Activated naive CD8-positive, alpha-beta T cell (primary cell): ENCODE measurements around the gene ARHGEF10L.

Experiments
- H3K27ac Mint-ChIP-seq: one replicate; pipeline ENCODE4 v1.8.0; 2021; ENCODE audit warnings: mixed read lengths
- H3K27me3 Mint-ChIP-seq: one replicate; pipeline ENCODE4 v1.8.0; 2021; ENCODE audit warnings: mixed read lengths
- H3K36me3 Mint-ChIP-seq: one replicate; pipeline ENCODE4 v1.8.0; 2021; ENCODE audit warnings: mixed read lengths
- H3K4me1 Mint-ChIP-seq: one replicate; pipeline ENCODE4 v1.8.0; 2021; ENCODE audit warnings: low read depth, mixed read lengths
- H3K4me3 Mint-ChIP-seq: one replicate; pipeline ENCODE4 v1.8.0; 2021; ENCODE audit warnings: mild to moderate bottlenecking, mixed read lengths
- H3K9me3 Mint-ChIP-seq: one replicate; pipeline ENCODE4 v1.8.0; 2021; ENCODE audit warnings: low read depth, mixed read lengths

The ARHGEF10L gene

DNA sequence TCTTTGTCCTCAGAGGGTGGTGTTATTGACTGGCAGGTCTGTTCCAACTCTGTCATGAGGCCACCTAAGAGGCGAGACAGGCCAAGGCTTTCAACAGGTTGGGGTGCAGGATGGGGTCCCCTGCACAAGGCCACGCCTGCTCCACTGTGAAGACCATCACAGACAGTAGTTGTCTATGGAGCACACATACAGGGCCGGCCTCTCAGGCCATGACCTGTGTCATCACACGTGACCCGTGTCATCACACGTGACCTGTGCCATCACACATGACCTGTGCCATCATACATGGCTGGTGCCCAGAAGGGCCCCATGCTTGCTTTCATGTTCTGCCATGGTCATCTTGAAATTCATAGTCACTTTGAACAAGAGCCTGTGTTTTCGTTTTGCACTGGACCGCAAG lies 91.9 kb downstream of the ARHGEF10L start:
- H3K9me3 Mint-ChIP-seq = no peaks in the 10 kb centered on the region
- no peak overlapping the region for H3K27ac Mint-ChIP-seq
- no peak overlapping the region for H3K4me3 Mint-ChIP-seq
- no peaks in the 10 kb centered on the region for H3K36me3 Mint-ChIP-seq
- no peaks in the 10 kb centered on the region for H3K4me1 Mint-ChIP-seq
- H3K27me3 Mint-ChIP-seq = no peaks in the 10 kb centered on the region

DNA sequence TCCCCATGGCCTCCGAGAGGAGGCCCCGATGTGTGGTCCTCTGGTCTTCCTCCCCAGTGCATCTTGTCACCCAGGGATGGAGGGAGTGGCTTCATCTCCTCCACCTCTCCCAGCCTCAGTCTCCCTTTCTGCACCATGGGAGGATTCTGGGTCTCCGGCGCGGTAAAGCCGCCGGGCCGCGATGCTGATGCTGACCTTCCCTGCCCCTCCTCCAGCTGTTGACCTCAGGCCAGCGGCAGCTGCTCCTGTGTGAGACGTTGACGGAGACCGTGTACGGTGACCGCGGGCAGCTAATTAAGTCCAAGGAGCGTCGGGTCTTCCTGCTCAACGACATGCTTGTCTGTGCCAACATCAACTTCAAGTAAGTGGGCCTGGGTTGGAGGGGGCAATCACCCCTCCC lies 92.6 kb downstream of the ARHGEF10L start:
- Mint-ChIP-seq H3K4me1 (no peaks in the 10 kb centered on the region), H3K27ac (no peak overlapping the region), H3K4me3 (no peak overlapping the region)

DNA sequence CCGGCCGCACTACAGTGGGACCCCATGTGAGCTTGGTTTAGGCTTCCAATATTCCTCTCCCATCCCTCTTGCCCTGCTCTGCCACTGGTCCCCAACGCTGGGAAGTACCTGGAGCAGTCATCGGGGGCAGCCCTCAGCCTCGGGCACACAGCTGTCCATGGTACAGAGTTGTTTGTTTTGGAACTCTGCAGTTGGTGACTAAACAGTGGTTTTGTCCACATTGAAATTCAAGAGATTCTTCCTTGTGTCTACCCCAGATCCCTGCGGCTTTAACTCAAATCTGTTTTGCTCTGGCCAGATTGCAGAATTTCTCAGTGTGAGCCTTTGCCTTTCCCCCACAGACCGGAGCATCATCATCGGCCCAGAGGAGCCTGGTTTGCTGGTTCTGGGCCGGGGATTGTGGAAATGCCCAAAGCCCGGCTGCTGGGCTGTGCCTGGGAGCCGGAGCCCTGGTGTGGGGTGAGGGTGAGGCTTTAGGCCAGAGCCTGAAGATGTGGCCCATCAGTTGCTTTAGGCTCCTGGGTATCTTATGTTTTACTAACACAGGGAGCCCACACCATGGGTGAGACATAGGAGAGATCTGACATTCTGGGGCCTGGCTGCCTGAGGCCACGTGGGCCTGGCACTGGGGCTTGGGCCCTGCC lies 93.2 kb downstream of the ARHGEF10L start:
- Mint-ChIP-seq H3K27ac (no peak overlapping the region), H3K27me3 (no peaks in the 10 kb centered on the region), H3K36me3 (no peaks in the 10 kb centered on the region), H3K9me3 (no peaks in the 10 kb centered on the region), H3K4me3 (no peak overlapping the region), H3K4me1 (no peaks in the 10 kb centered on the region)

More for the DNA sequence above, 92.6 kb downstream of the ARHGEF10L start:
- H3K9me3 Mint-ChIP-seq = no peaks in the 10 kb centered on the region
- H3K27me3 Mint-ChIP-seq = no peaks in the 10 kb centered on the region
- H3K36me3 Mint-ChIP-seq = no peaks in the 10 kb centered on the region

DNA sequence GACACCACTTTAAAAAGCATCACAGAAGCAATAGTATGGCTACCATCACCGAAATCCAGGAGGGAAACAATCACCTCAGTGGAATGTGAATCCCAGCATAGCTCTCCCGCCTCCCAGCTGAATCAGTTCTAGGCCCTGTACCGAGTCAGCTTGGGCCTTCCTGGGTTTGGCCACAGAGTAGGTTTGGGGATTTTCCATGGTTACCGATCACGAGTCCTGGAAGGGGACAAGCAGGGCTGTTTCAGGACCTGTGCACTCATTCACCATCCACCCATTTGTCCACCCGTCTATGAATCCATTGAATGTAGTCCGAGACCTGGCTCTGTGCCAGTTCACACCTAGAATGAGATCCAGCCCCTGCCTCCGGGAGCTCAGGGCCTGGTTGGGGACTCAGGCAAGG lies 94.2 kb downstream of the ARHGEF10L start:
- Mint-ChIP-seq H3K4me1 (no peaks in the 10 kb centered on the region), H3K27me3 (no peaks in the 10 kb centered on the region), H3K9me3 (no peaks in the 10 kb centered on the region), H3K27ac (no peak overlapping the region), H3K4me3 (no peak overlapping the region), H3K36me3 (no peaks in the 10 kb centered on the region)

DNA sequence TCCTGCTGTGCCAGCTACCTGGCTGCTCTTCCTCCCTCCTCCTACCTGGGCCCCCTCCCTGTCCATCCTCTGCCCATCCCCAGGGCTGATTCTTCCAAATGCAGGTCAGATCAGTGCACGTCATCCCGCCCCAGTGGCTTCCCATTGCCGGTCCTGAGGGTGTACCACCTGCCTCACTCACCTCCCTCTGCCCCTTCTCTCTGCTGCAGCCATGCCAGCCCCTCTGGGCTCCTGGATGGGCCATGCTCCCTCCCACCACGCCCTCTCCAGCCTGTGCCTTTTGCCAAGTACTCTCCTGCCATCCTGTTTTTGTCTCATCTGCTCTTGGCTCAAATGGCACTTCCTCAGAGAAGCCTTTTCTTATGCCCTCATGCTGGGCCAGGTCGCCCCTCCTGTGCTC lies 95.8 kb downstream of the ARHGEF10L start:
- H3K9me3 Mint-ChIP-seq = no peaks in the 10 kb centered on the region
- H3K4me1 Mint-ChIP-seq = no peaks in the 10 kb centered on the region
- no peak overlapping the region for H3K4me3 Mint-ChIP-seq
- H3K27ac Mint-ChIP-seq = no peak overlapping the region
- no peaks in the 10 kb centered on the region for H3K27me3 Mint-ChIP-seq
- H3K36me3 Mint-ChIP-seq = no peaks in the 10 kb centered on the region

DNA sequence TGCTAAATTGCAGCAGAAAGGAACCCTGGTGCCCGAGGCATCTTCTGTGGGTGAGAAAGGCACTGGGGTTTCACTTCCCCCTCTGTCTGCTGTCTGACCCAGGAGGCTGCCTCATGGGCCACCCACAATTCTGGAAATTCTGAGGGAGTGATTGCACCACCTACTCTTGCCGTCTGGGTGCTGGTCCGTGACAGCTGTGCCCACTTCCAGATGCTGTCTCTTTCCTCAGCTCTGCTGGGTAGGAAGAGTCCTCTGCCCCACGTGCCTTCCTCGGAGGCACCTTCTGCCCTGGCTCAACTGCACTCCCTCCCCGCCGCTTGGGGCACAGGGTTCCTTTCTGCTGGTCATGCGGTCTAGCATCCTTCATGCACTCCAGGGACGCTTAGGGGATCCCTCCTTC lies 96.3 kb downstream of the ARHGEF10L start:
- Mint-ChIP-seq H3K4me3 (no peak overlapping the region), H3K27me3 (no peaks in the 10 kb centered on the region), H3K4me1 (no peaks in the 10 kb centered on the region), H3K36me3 (no peaks in the 10 kb centered on the region), H3K27ac (no peak overlapping the region), H3K9me3 (no peaks in the 10 kb centered on the region)

DNA sequence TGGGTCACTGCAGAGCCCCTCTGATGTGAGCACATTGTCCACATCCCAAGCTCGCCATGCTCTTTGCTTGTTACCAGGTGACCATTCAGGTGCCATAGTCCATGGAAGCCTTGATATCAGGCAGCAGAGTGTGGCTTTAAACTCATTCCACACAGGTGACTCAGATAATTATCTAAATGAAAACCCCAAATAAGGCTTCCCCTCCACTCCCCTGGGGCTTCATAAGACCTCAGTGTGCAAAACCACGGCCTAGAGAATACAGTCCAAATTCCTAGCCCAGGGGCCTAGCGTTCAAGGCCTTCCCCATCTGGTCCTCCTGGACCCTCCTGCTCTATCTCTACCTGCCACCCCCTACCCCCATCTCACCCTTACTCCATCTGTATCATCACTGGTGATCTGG lies 97.1 kb downstream of the ARHGEF10L start:
- no peaks in the 10 kb centered on the region for H3K36me3 Mint-ChIP-seq
- H3K4me1 Mint-ChIP-seq = no peaks in the 10 kb centered on the region
- H3K4me3 Mint-ChIP-seq = no peak overlapping the region
- no peaks in the 10 kb centered on the region for H3K27me3 Mint-ChIP-seq
- H3K9me3 Mint-ChIP-seq = no peaks in the 10 kb centered on the region
- no peak overlapping the region for H3K27ac Mint-ChIP-seq

DNA sequence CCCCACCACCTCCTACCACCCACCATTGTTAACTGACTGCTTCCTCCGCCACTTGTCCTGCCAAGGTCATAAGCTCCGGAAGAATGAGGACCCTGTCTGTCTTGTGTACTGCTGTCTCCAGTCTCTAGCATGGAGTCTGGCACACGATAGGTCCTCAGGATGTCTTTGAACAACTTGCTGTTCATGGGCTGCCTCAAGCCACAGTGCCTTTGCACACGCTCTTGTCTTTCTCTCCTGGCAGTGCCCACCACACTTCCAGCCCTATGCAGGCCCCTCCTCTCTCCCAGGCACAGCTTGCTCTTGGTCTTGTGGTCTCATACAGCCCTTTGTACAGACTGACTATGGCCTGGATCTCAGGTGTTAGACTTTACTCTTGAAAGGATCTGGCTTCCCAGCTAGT lies 97.6 kb downstream of the ARHGEF10L start:
- Mint-ChIP-seq H3K27me3 (no peaks in the 10 kb centered on the region), H3K27ac (no peak overlapping the region), H3K36me3 (no peaks in the 10 kb centered on the region), H3K9me3 (no peaks in the 10 kb centered on the region), H3K4me1 (no peaks in the 10 kb centered on the region), H3K4me3 (no peak overlapping the region)

DNA sequence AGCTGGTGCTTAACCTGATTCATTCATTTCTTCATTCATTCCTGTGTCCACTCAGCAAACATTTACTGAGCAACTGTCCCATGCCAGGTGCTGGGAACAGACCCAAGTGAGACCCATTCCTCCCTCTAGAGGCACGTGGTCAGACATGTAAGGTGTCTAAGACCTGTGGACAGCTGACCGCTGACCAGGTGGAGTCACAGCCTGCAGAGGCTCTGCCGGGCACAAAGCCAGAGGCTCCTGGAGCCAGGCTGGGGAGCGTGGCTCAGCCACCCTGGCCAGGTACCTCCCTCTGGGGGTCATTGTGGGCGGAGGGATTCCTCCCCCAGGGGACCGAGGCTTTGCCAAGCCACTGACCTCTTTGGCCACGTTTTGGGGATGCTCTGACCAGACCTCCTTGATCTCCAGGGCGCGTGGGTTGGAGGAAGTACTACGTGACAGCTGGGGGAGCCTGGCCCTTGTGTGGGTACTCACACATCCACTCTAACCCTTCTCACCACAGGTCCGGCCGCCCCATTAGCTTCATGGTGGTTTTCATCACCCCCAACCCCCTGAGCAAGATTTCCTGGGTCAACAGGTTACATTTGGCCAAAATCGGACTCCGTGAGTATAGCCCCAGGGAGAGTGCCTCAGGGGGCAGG lies 100.3 kb downstream of the ARHGEF10L start:
- Mint-ChIP-seq H3K9me3 (no peaks in the 10 kb centered on the region), H3K4me1 (no peaks in the 10 kb centered on the region), H3K27me3 (no peaks in the 10 kb centered on the region), H3K4me3 (no peak overlapping the region), H3K27ac (no peak overlapping the region), H3K36me3 (no peaks in the 10 kb centered on the region)

DNA sequence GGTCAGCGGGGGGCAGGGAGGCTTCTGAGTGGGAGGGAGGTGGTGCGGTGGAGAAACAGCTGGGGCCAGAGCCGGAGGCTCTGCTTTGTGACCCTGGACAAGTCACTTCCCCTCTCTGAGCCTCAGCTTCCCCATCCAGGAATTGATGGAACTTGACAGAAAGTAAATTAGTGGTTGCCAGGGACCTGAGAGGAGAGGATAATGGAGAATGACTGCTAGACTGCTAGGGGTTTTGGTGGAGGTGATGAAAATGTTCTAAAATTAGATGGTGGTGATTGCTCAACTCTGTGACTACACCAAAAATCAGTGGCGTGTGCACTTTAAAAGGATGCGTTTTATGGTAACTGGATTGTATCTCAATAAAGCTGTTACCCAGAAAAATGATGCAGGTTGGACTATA lies 100.9 kb downstream of the ARHGEF10L start:
- no peak overlapping the region for H3K27ac Mint-ChIP-seq
- no peaks in the 10 kb centered on the region for H3K4me1 Mint-ChIP-seq
- no peak overlapping the region for H3K4me3 Mint-ChIP-seq
- H3K9me3 Mint-ChIP-seq = no peaks in the 10 kb centered on the region
- H3K36me3 Mint-ChIP-seq = no peaks in the 10 kb centered on the region
- H3K27me3 Mint-ChIP-seq = no peaks in the 10 kb centered on the region

DNA sequence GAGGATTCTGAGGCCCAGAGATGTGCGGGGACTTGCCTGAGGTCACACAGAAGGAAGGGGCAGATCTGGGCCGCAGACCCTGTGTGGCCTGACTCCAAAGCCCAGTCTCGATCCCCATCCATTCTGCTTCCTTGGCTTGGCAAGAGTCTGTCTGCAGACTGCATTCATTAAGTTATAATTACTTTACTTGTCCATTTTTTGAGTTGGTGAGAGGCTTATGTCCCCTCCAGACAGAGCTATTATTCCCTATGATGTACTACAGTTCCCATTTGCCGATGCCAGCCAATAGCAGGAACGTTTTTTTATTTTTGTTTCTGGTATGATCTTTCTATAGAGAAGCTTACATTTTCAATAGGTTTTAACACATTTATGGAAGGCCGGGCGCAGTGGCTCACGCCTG lies 101.5 kb downstream of the ARHGEF10L start:
- Mint-ChIP-seq H3K9me3 (no peaks in the 10 kb centered on the region), H3K27ac (no peak overlapping the region), H3K4me1 (no peaks in the 10 kb centered on the region), H3K36me3 (no peaks in the 10 kb centered on the region), H3K4me3 (no peak overlapping the region), H3K27me3 (no peaks in the 10 kb centered on the region)

DNA sequence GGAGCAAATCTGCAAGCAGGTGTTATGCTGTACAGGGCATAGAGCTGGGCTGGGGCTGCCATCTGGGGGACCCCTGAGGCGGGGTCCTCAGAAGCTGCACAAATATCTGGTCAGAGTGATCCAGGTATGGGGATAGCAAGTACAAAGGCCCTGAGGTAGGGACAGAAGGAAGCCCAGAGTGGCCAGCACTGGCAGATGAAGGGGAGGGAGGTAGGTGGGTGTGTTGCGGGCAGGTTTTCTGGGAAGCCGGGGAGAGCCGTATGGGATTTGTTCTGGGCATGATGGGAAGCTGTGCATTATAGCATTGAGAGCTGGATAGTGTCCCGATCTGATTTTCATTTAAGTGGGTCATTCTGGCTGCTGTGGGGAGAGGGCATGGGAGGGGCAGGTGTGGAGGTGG lies 102.7 kb downstream of the ARHGEF10L start:
- Mint-ChIP-seq H3K27ac (no peak overlapping the region), H3K36me3 (no peaks in the 10 kb centered on the region), H3K4me1 (no peaks in the 10 kb centered on the region), H3K9me3 (no peaks in the 10 kb centered on the region), H3K4me3 (no peak overlapping the region), H3K27me3 (no peaks in the 10 kb centered on the region)

DNA sequence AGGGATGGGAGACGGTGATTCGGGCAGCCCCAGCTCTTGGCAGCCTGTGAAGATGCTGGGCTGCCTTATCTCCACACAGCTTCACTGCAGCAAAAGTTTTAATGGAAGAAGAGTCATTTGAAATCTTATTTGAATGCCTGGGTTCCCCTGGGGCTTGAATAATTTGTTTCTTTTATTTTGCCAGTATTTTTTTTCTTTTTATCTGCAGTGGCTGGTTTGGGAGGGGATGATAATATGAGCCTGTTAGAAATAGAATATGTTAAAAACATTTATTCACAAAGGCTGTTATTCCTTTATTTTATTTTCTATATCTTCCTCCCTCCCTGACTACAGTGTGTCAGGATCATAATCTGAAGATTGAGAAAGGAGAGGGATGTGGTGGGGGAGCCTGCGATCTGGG lies 103.4 kb downstream of the ARHGEF10L start:
- no peaks in the 10 kb centered on the region for H3K4me1 Mint-ChIP-seq
- H3K27ac Mint-ChIP-seq = no peak overlapping the region
- no peak overlapping the region for H3K4me3 Mint-ChIP-seq
- no peaks in the 10 kb centered on the region for H3K36me3 Mint-ChIP-seq
- no peaks in the 10 kb centered on the region for H3K27me3 Mint-ChIP-seq
- no peaks in the 10 kb centered on the region for H3K9me3 Mint-ChIP-seq

DNA sequence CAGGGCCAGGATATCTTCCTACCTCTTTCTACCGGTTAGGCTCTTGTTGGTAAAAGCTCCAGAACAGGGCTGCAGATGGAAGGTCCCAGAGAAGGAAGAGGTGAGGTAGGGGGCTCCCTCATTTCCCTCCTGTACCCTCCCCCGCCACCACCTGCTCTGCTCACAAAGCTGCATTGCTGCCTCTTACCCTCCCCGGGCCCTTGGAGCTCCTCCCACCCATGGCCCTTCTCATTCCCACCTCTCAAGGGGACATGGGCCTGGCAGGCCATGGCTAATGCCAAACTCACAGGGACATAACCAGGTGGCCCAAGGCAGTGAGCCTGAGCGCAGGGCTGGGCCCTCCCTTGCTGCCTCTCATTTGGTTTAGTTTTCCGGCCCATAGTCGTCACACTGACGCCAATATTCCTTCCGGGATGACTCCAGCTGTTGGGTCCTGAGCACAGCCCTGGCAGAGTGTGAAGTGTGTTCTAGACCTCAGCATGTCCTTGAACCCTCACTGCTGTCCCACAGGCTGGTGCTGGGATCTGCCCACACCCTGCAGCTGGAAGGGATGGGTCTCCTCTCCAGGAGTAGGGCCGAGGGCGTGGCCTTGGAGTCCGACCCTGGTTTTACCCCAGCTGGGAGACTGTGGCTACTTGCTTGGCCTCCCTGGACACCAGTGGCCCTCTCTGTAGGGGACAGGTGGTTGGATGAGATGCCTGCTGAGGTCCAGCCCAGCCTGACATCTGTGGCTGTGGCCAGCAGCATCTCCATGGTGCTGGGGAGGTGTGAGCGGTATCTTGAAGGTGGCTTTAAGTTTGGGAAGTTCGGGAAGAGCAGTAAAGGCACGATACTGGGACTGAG lies 104.6 kb downstream of the ARHGEF10L start:
- no peak overlapping the region for H3K4me3 Mint-ChIP-seq
- H3K9me3 Mint-ChIP-seq = no peaks in the 10 kb centered on the region
- H3K27ac Mint-ChIP-seq = no peak overlapping the region
- no peaks in the 10 kb centered on the region for H3K4me1 Mint-ChIP-seq
- H3K36me3 Mint-ChIP-seq = no peaks in the 10 kb centered on the region
- H3K27me3 Mint-ChIP-seq = no peaks in the 10 kb centered on the region

DNA sequence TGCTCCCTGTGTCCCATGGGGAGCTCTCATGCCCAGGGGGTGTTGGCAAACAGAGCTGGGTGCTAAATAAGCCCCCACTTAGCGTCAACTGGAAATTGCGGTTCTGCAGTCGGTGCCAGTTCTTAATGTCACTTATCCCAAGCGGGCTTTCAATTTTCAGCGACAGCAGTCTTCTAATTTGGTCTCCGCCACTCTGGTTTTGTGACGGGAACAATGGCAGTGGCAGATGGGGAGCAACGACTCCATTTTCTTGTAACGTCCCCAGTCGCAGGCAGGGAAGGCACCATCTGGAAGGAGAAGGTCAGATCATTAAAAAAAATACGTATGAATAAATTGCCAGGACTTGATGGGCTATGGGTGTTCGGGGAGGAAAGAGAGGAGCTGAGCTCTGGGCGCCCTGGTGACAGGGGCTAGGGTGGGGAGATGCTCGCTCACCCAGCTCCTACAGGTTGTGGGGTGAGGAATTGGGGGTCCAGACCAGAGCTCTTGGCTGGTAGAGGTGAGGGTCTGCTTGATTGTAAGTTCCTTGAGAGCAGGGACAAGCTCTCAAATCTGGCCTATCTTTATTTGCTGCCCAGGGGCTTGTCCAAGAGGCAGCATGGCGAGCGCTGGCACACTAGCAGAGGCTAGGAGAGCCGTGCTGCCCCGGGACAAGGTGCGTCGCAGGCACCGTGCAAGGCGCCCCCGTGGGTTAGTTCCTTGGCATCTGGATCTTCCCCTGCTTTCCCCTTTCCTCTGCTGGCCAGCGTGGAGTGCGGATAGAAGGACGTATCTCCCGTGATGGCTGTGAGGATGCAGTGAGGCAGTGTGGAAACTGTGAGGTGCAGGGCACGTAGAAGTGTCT lies 105.8 kb downstream of the ARHGEF10L start:
- Mint-ChIP-seq H3K4me1 (no peaks in the 10 kb centered on the region), H3K36me3 (no peaks in the 10 kb centered on the region), H3K27ac (no peak overlapping the region), H3K9me3 (no peaks in the 10 kb centered on the region), H3K27me3 (no peaks in the 10 kb centered on the region), H3K4me3 (no peak overlapping the region)
